Glutamatergic neuron (in vitro differentiated cells): ENCODE results near the gene CCDC24. TPM values are rescaled to one million over a fixed set of nuclear protein-coding genes. Genes with fewer than 3 reads are reported as not detected.

Experiments
- DNase-seq: peaks from one replicate; pipeline ENCODE4 v3.0.0; 2022
- H3K27ac Mint-ChIP-seq: one replicate; pipeline ENCODE4 v1.8.0; 2020; ENCODE audit warnings: mild to moderate bottlenecking, mixed read lengths, inconsistent platforms; ENCODE audit not compliant: unreplicated experiment
- H3K27me3 Mint-ChIP-seq: one replicate; pipeline ENCODE4 v1.8.0; 2020; ENCODE audit warnings: mild to moderate bottlenecking, moderate library complexity, mixed read lengths, inconsistent platforms; ENCODE audit not compliant: unreplicated experiment
- H3K36me3 Mint-ChIP-seq: one replicate; pipeline ENCODE4 v1.8.0; 2020; ENCODE audit warnings: mild to moderate bottlenecking, mixed read lengths, inconsistent platforms; ENCODE audit not compliant: unreplicated experiment
- H3K4me1 Mint-ChIP-seq: one replicate; pipeline ENCODE4 v1.8.0; 2020; ENCODE audit warnings: mild to moderate bottlenecking, low read depth, mixed read lengths, inconsistent platforms; ENCODE audit not compliant: unreplicated experiment
- H3K4me3 Mint-ChIP-seq: one replicate; pipeline ENCODE4 v1.8.0; 2020; ENCODE audit warnings: mild to moderate bottlenecking, mixed read lengths, inconsistent platforms; ENCODE audit not compliant: unreplicated experiment
- H3K9me3 Mint-ChIP-seq: one replicate; pipeline ENCODE4 v1.8.0; 2020; ENCODE audit warnings: mild to moderate bottlenecking, moderate library complexity, mixed read lengths, inconsistent platforms; ENCODE audit not compliant: unreplicated experiment
- total RNA-seq: library from RNA; stranded (reverse); fragmentation: NEBNext Ultra II Directional; extraction: Animal tissue kit (Norgen Biotek cat#: 25700); gene quantifications from one replicate; pipeline ENCODE4 v1.2.1, GENCODE V29; 2021; ENCODE audit not compliant: unreplicated experiment
- TF ChIP-seq, protein P1 (sequence below): fragments of 200-600 bp; sonication (generic); IDR thresholded peaks from one replicate; pipeline ENCODE4 v1.5.0; 2021; ENCODE audit not compliant: partially characterized antibody, unreplicated experiment

Gene CCDC24
- total RNA-seq, 1 donor from 2014 or later, result 6.3 TPM

DNA sequence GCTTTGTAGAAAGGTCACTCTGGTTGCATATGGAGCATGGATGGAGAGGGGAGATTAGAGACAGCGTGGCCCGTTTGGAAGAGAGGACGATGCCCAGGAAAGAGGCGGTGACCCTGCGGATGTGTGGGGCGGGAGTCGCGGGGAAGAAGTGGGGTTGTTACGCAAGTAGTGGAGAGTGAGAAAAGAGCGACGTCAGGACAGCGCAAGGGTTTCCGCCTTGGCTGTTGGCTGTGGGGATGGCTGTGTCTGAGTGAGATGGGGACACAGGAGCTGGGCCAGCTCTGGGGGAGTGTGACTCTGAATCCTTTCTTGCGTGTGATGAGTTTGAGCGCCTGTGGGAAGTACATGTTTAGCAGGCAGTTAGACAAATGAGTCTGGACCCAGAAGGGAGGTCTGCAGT lies 8.6 kb upstream of the CCDC24 start:
- DNase-seq, result no peak
- no peak overlapping the region for H3K27ac Mint-ChIP-seq
- peaks cover 9% of the 10 kb centered on the region for H3K9me3 Mint-ChIP-seq
- H3K4me1 Mint-ChIP-seq, result peaks cover 13% of the 10 kb centered on the region
- H3K36me3 Mint-ChIP-seq, result no peaks in the 10 kb centered on the region
- peaks cover 7% of the 10 kb centered on the region for H3K27me3 Mint-ChIP-seq
- no peak overlapping the region for H3K4me3 Mint-ChIP-seq
- TF ChIP-seq, protein P1, sequence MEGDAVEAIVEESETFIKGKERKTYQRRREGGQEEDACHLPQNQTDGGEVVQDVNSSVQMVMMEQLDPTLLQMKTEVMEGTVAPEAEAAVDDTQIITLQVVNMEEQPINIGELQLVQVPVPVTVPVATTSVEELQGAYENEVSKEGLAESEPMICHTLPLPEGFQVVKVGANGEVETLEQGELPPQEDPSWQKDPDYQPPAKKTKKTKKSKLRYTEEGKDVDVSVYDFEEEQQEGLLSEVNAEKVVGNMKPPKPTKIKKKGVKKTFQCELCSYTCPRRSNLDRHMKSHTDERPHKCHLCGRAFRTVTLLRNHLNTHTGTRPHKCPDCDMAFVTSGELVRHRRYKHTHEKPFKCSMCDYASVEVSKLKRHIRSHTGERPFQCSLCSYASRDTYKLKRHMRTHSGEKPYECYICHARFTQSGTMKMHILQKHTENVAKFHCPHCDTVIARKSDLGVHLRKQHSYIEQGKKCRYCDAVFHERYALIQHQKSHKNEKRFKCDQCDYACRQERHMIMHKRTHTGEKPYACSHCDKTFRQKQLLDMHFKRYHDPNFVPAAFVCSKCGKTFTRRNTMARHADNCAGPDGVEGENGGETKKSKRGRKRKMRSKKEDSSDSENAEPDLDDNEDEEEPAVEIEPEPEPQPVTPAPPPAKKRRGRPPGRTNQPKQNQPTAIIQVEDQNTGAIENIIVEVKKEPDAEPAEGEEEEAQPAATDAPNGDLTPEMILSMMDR, result no peak

DNA sequence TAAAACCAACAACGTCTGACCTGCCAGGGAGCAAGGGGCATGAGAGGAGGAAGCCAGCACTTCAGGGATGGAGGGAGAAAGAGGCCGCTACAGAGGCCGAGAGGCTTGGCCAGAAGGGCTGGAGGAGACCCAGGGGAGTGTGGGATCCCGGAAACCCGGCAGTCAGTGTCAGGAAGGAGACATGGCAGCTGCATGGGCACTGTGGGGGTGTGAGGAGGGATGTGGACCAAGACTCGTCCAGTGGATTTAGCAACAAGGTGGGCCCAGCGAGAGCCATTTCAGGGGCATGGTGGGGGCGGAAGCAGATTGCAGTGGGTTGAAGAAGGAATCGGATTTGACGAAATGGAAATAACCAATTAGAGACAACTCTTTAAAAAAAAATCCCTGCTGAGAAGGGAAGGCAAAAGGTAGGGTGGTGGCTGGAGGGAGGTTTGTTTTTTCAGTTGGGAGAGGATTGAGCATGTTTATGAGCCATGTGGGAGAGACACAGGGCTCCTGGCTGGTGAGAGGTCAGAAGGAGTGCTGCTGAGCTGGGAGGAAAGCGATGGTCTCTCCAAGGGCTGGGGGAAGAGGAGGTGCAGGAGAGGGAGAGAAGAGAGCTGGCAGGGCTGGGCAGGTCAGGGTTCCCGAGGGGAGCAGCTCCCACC lies 8.0 kb upstream of the CCDC24 start:
- no peaks in the 10 kb centered on the region for H3K36me3 Mint-ChIP-seq
- TF ChIP-seq, protein P1, result no peak
- peak overlapping the region; percentile 45 for H3K4me3 Mint-ChIP-seq
- peaks cover 7% of the 10 kb centered on the region for H3K27me3 Mint-ChIP-seq
- DNase-seq, result no peak
- H3K4me1 Mint-ChIP-seq, result peaks cover 13% of the 10 kb centered on the region
- no peak overlapping the region for H3K27ac Mint-ChIP-seq
- H3K9me3 Mint-ChIP-seq, result peaks cover 8% of the 10 kb centered on the region

DNA sequence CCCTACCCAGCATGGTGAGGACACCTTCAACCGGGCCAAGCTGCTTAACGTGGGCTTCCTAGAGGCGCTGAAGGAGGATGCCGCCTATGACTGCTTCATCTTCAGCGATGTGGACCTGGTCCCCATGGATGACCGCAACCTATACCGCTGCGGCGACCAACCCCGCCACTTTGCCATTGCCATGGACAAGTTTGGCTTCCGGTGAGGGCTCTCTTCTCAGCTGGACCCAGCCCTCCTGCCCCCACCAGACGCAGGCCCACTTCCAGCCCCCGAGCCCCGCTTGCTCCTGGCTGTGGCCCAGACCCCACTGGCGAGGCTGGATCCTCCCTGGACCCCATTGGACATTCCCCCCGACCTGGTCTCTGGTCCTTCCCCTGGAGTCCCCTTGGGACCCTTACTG lies 6.5 kb upstream of the CCDC24 start:
- Mint-ChIP-seq H3K9me3 (peaks cover 6% of the 10 kb centered on the region), H3K36me3 (no peaks in the 10 kb centered on the region), H3K27me3 (peaks cover 2% of the 10 kb centered on the region), H3K4me3 (no peak overlapping the region), H3K4me1 (peaks cover 10% of the 10 kb centered on the region), H3K27ac (no peak overlapping the region)
- TF ChIP-seq, protein P1, result no peak
- no peak for DNase-seq

GRCh38 chr1:43985984-43986595 lies 5.3 kb upstream of the CCDC24 start:
- DNase-seq, result no peak
- H3K27ac Mint-ChIP-seq, result no peak overlapping the region
- H3K36me3 Mint-ChIP-seq, result no peaks in the 10 kb centered on the region
- no peaks in the 10 kb centered on the region for H3K27me3 Mint-ChIP-seq
- H3K4me3 Mint-ChIP-seq, result no peak overlapping the region
- peaks cover 5% of the 10 kb centered on the region for H3K9me3 Mint-ChIP-seq
- TF ChIP-seq, protein P1, result no peak
- peaks cover 3% of the 10 kb centered on the region for H3K4me1 Mint-ChIP-seq

GRCh38 chr1:43986712-43987111 lies 4.7 kb upstream of the CCDC24 start:
- Mint-ChIP-seq H3K4me1 (peaks cover 3% of the 10 kb centered on the region), H3K9me3 (peaks cover 5% of the 10 kb centered on the region), H3K36me3 (no peaks in the 10 kb centered on the region), H3K27ac (no peak overlapping the region), H3K27me3 (no peaks in the 10 kb centered on the region), H3K4me3 (no peak overlapping the region)
- TF ChIP-seq, protein P1, result no peak
- DNase-seq, result no peak
